Suprapubic skin (tissue), 4 donors: ENCODE results near the gene WBP2NL. TPM values are rescaled to one million over a fixed set of nuclear protein-coding genes. Genes with fewer than 3 reads are reported as not detected.

ENCODE experiments used
- DNase-seq, 2 donors: peaks; one replicate each; pipeline ENCODE4 v3.0.0-alpha.2; 2019; ENCODE audit warnings: low spot score in 2 of 2
- H3K27ac ChIP-seq: fragments of 200-600 bp; sonication (generic); one replicate; pipeline ENCODE4 v1.5.1; 2019
- H3K27me3 ChIP-seq: fragments of 200-600 bp; sonication (generic); one replicate; pipeline ENCODE4 v1.5.1; 2019
- H3K36me3 ChIP-seq: fragments of 200-600 bp; sonication (generic); one replicate; pipeline ENCODE4 v1.5.1; 2019
- H3K4me1 ChIP-seq: fragments of 200-600 bp; sonication (generic); one replicate; pipeline ENCODE4 v1.5.1; 2019
- H3K4me3 ChIP-seq: fragments of 200-600 bp; sonication (generic); one replicate; pipeline ENCODE4 v1.5.1; 2019; ENCODE audit warnings: mild to moderate bottlenecking
- H3K9me3 ChIP-seq: fragments of 200-600 bp; sonication (generic); one replicate; pipeline ENCODE4 v1.5.1; 2019
- CTCF ChIP-seq, 2 donors: fragments of 200-600 bp in 1 of 2; fragments of 450-650 bp in 1 of 2; sonication (generic) in 1 of 2; IDR thresholded peaks; one replicate each; pipeline ENCODE4 v1.5.1; 2016 to 2019; ENCODE audit warnings: antibody characterized with exemption in 2 of 2, mild to moderate bottlenecking in 1 of 2, moderate library complexity in 1 of 2
- EP300 ChIP-seq: sonication (generic); formaldehyde crosslinking; IDR thresholded peaks from one replicate; pipeline ENCODE4 v1.6.1; 2017; ENCODE audit warnings: antibody characterized with exemption
- POLR2A ChIP-seq, 2 donors: fragments of 450-650 bp; IDR thresholded peaks; one replicate each; pipeline ENCODE4 v1.6.1; 2017; ENCODE audit warnings: antibody characterized with exemption in 2 of 2, mild to moderate bottlenecking in 2 of 2, moderate library complexity in 2 of 2
- POLR2AphosphoS5 ChIP-seq, 3 donors: sonication (generic); formaldehyde crosslinking; IDR thresholded peaks; one replicate each; pipeline ENCODE4 v1.6.1; 2017; ENCODE audit warnings: antibody characterized with exemption in 3 of 3
- WGBS: methylation state at CpG from one replicate; pipeline ENCODE4 v1.1.5; 2018; 5-methylcytosine and 5-hydroxymethylcytosine counted together
- total RNA-seq, 4 donors: library from RNA; depleted of rRNA; stranded (reverse); fragments of >200 nt; gene quantifications; one replicate each; pipeline ENCODE4 v1.1.0, GENCODE V29; 2016

The WBP2NL gene
- total RNA-seq, 4 donors from 2014 or later, result 0.76 to 9.6 (median 5.4) TPM

- H3K4me3 ChIP-seq, result peak overlapping the region; percentile 27
- H3K27ac ChIP-seq, result no peak overlapping the region
- 81% methylated on average over 10 of the region's 23 CpGs for WGBS
Measured at GRCh38 chr22:41957941-41958556, 40.5 kb upstream of the WBP2NL start.

GRCh38 chr22:41963453-41964111 lies 35.0 kb upstream of the WBP2NL start:
- H3K27me3 ChIP-seq, result no peaks in the 10 kb centered on the region
- no peaks in the 10 kb centered on the region for H3K4me1 ChIP-seq
- no peaks in the 10 kb centered on the region for H3K36me3 ChIP-seq
- DNase-seq, result no peak
- H3K27ac ChIP-seq, result no peak overlapping the region
- 78% methylated on average over 9 of the region's 9 CpGs for WGBS
- no peak for TF ChIP-seq CTCF (IDR thresholded peaks at IDR 0.05)
- TF ChIP-seq POLR2A (IDR thresholded peaks at IDR 0.05), result no peak
- TF ChIP-seq POLR2AphosphoS5 (IDR thresholded peaks at IDR 0.05), result no peak
- TF ChIP-seq EP300, result no peak
- no peaks in the 10 kb centered on the region for H3K9me3 ChIP-seq
- no peak overlapping the region for H3K4me3 ChIP-seq

More at GRCh38 chr22:41957941-41958556, 40.5 kb upstream of the WBP2NL start:
- TF ChIP-seq POLR2A (IDR thresholded peaks at IDR 0.05) (no peak), EP300 (no peak), POLR2AphosphoS5 (IDR thresholded peaks at IDR 0.05) (no peak), CTCF (IDR thresholded peaks at IDR 0.05) (no peak)
- Histone ChIP-seq H3K9me3 (no peaks in the 10 kb centered on the region), H3K4me1 (peaks cover 7% of the 10 kb centered on the region), H3K36me3 (no peaks in the 10 kb centered on the region), H3K27me3 (no peaks in the 10 kb centered on the region)
- no peak for DNase-seq

GRCh38 chr22:41964112-41964491 lies 34.5 kb upstream of the WBP2NL start:
- H3K4me3 ChIP-seq, result no peak overlapping the region
- H3K4me1 ChIP-seq, result no peaks in the 10 kb centered on the region
- H3K27me3 ChIP-seq, result no peaks in the 10 kb centered on the region
- 54% methylated on average over 5 of the region's 5 CpGs for WGBS
- H3K36me3 ChIP-seq, result no peaks in the 10 kb centered on the region
- H3K9me3 ChIP-seq, result no peaks in the 10 kb centered on the region
- no peak overlapping the region for H3K27ac ChIP-seq
- TF ChIP-seq POLR2A (IDR thresholded peaks at IDR 0.05), result no peak
- no peak for TF ChIP-seq EP300
- DNase-seq, result no peak

DNA sequence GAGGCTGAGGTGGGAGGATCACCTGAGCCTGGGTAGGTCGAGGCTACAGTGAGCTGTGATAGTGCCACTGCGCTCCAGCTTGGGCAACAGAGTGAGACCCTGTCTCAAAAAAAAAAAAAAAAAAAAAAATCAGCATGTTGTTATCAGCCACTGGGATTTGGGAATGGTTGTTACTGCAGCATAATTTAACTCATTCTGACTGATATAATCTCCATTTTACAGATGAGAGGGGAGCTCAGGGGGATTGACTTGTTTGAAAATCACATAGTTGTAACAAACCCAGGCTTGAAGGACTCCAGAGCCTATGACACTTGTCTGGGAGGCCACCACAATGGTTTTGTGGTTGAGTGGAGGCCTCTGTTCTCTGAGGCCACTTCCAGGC lies 32.4 kb upstream of the WBP2NL start:
- WGBS, result 98% methylated on average over 2 of the region's 2 CpGs
- Histone ChIP-seq H3K36me3 (no peaks in the 10 kb centered on the region), H3K27ac (no peak overlapping the region), H3K27me3 (peaks cover 2% of the 10 kb centered on the region), H3K4me1 (no peaks in the 10 kb centered on the region), H3K9me3 (no peaks in the 10 kb centered on the region), H3K4me3 (no peak overlapping the region)
- DNase-seq, result no peak
- TF ChIP-seq POLR2A (IDR thresholded peaks at IDR 0.05), result no peak
- TF ChIP-seq POLR2AphosphoS5 (IDR thresholded peaks at IDR 0.05), result no peak
- TF ChIP-seq EP300, result no peak
- no peak for TF ChIP-seq CTCF (IDR thresholded peaks at IDR 0.05)

GRCh38 chr22:41966607-41967240 lies 31.9 kb upstream of the WBP2NL start:
- 38% methylated on average over 8 of the region's 8 CpGs for WGBS
- H3K4me1 ChIP-seq, result no peaks in the 10 kb centered on the region
- H3K27ac ChIP-seq, result no peak overlapping the region
- DNase-seq, result no peak
- H3K9me3 ChIP-seq, result no peaks in the 10 kb centered on the region
- no peak overlapping the region for H3K4me3 ChIP-seq
- no peaks in the 10 kb centered on the region for H3K36me3 ChIP-seq
- peaks cover 7% of the 10 kb centered on the region for H3K27me3 ChIP-seq
- no peak for TF ChIP-seq EP300
- peak in 1 of 2 donors; percentile 31 for TF ChIP-seq CTCF (IDR thresholded peaks at IDR 0.05)
- no peak for TF ChIP-seq POLR2AphosphoS5 (IDR thresholded peaks at IDR 0.05)
- TF ChIP-seq POLR2A (IDR thresholded peaks at IDR 0.05), result no peak
